ENCODE data around the gene SHPK.

- TF ChIP-seq CTCF (IDR thresholded peaks at IDR 0.05; ENCODE audit: insufficient read depth, low read depth, low read length) = no peak
- TF ChIP-seq EZH2 (IDR thresholded peaks at IDR 0.05; ENCODE audit: insufficient read depth, low read length) = no peak
Measured at GRCh38 chr17:3594976-3595375, 41.1 kb downstream of the SHPK start.

Data from astrocyte (in vitro differentiated cells and primary cell).